Activated CD8-positive, alpha-beta T cell treated with anti-CD3 and anti-CD28 coated beads for 36 hours (primary cell): ENCODE data around the gene TET2. TPM values are rescaled to one million over a fixed set of nuclear protein-coding genes. Genes with fewer than 3 reads are reported as not detected.

ENCODE experiments used
- ATAC-seq: fragments of 200-7000 bp; cut with Tn5 transposase; one replicate; pipeline ENCODE4 v1.10.0; 2021; ENCODE audit warnings: mild to moderate bottlenecking, moderate library complexity
- CTCF ChIA-PET: fragments of 350-600 bp; sonication (Branson Sonifier 250); formaldehyde crosslinking; loops from one replicate; lab custom pipeline; 2021; ENCODE audit warnings: antibody characterized with exemption; lab: Charles Lee
- POLR2A ChIA-PET: fragments of 350-600 bp; sonication (Branson Sonifier 250); formaldehyde crosslinking; loops from one replicate; lab custom pipeline; 2021; ENCODE audit warnings: antibody characterized with exemption; lab: Charles Lee
- DNase-seq: peaks from one replicate; pipeline ENCODE4 v3.0.0-alpha.2; 2020
- H3K27ac Mint-ChIP-seq: one replicate; pipeline ENCODE4 v1.8.0; 2021; ENCODE audit warnings: mild to moderate bottlenecking, mixed read lengths
- H3K27me3 Mint-ChIP-seq: one replicate; pipeline ENCODE4 v1.8.0; 2021; ENCODE audit warnings: mixed read lengths
- H3K36me3 Mint-ChIP-seq: one replicate; pipeline ENCODE4 v1.8.0; 2021; ENCODE audit warnings: low read depth, mixed read lengths
- H3K4me1 Mint-ChIP-seq: one replicate; pipeline ENCODE4 v1.8.0; 2021; ENCODE audit warnings: low read depth, mixed read lengths
- H3K4me3 Mint-ChIP-seq: one replicate; pipeline ENCODE4 v1.8.0; 2021; ENCODE audit warnings: mild to moderate bottlenecking, moderate library complexity, mixed read lengths
- H3K9me3 Mint-ChIP-seq: one replicate; pipeline ENCODE4 v1.8.0; 2021; ENCODE audit warnings: mixed read lengths
- CTCF ChIP-seq: fragments of 200-600 bp; IDR thresholded peaks from one replicate; pipeline ENCODE4 v1.8.0; 2022; ENCODE audit warnings: antibody characterized with exemption, mild to moderate bottlenecking
- intact Hi-C: fragments of 100-400 bp; cut with micrococcal nuclease; formaldehyde crosslinking; loops from one replicate; pipeline ENCODE4 v1.10.0; 2022
- total RNA-seq, 2 experiments: library from RNA; stranded (reverse); gene quantifications; one replicate each; pipeline ENCODE4 v1.2.3, GENCODE V29; 2021

Gene TET2
- total RNA-seq, 2 experiments from 2014 or later = 31.3 to 36.0 TPM

- H3K4me1 Mint-ChIP-seq = peaks cover 15% of the 10 kb centered on the region
- DNase-seq (no peak), ATAC-seq (peak; percentile 48)
- peak overlapping the region; percentile 11 for H3K27ac Mint-ChIP-seq
- intact Hi-C loops = no loop called here
- ChIA-PET CTCF (interaction anchor here (0.7 kb wide), 1 partner anchor 316 kb away, joined by 3 read pairs; no protein-coding TSS in a partner anchor), POLR2A (no interaction called here)
- TF ChIP-seq CTCF = no peak
- peaks cover 5% of the 10 kb centered on the region for H3K27me3 Mint-ChIP-seq
- H3K36me3 Mint-ChIP-seq = no peaks in the 10 kb centered on the region
- H3K9me3 Mint-ChIP-seq = no peaks in the 10 kb centered on the region
- no peak overlapping the region for H3K4me3 Mint-ChIP-seq
These were observed 9.4 kb upstream of the TET2 start for GRCh38 chr4:105137121-105137875.

- no peaks in the 10 kb centered on the region for H3K9me3 Mint-ChIP-seq
- H3K4me1 Mint-ChIP-seq = peaks cover 18% of the 10 kb centered on the region
- ATAC-seq = no peak
- intact Hi-C loops = loop anchor here (10.0 kb wide), 1 partner anchor 205 kb away; no protein-coding TSS in a partner anchor
- no peak overlapping the region for H3K4me3 Mint-ChIP-seq
- ChIA-PET POLR2A (interaction anchor here (0.7 kb wide), 1 partner anchor 334 kb away, joined by 3 read pairs; the partner anchor contains the start of gene PPA2), CTCF (interaction anchor here (1.5 to 2.5 kb wide), 3 partner anchors 9 to 331 kb away, joined by 3 to 16 read pairs (median 6); no protein-coding TSS in a partner anchor)
- no peak overlapping the region for H3K27ac Mint-ChIP-seq
- peaks cover 5% of the 10 kb centered on the region for H3K27me3 Mint-ChIP-seq
- no peaks in the 10 kb centered on the region for H3K36me3 Mint-ChIP-seq
- TF ChIP-seq CTCF = no peak
- DNase-seq = no peak
These were observed 7.0 kb upstream of the TET2 start for GRCh38 chr4:105139646-105140045.

- peaks cover 26% of the 10 kb centered on the region for H3K4me1 Mint-ChIP-seq
- H3K27ac Mint-ChIP-seq = no peak overlapping the region
- no peaks in the 10 kb centered on the region for H3K9me3 Mint-ChIP-seq
- TF ChIP-seq CTCF = peak; percentile 79
- no peak overlapping the region for H3K4me3 Mint-ChIP-seq
- H3K36me3 Mint-ChIP-seq = no peaks in the 10 kb centered on the region
- peaks cover 5% of the 10 kb centered on the region for H3K27me3 Mint-ChIP-seq
- intact Hi-C loops = loop anchor here (10.0 kb wide), 1 partner anchor 206 kb away; no protein-coding TSS in a partner anchor
- ChIA-PET POLR2A (interaction anchor here (0.7 to 1.0 kb wide), 2 partner anchors 165 to 333 kb away, joined by 3 read pairs; partner anchors contain the start of gene PPA2), CTCF (interaction anchor here (0.6 to 2.5 kb wide), 11 partner anchors 10 to 335 kb away, joined by 3 to 16 read pairs (median 3); partner anchors contain the start of gene PPA2)
- DNase-seq (peak; percentile 55), ATAC-seq (no peak)
These were observed 5.8 kb upstream of the TET2 start for GRCh38 chr4:105140684-105141490.

- peaks cover 33% of the 10 kb centered on the region for H3K4me1 Mint-ChIP-seq
- no peak for DNase-seq
- intact Hi-C loops = loop anchor here (2.0 to 10.0 kb wide), 3 partner anchors 83 to 211 kb away; no protein-coding TSS in a partner anchor
- peaks cover 18% of the 10 kb centered on the region for H3K36me3 Mint-ChIP-seq
- ATAC-seq = peak; percentile 23
- H3K27me3 Mint-ChIP-seq = no peaks in the 10 kb centered on the region
- no peaks in the 10 kb centered on the region for H3K9me3 Mint-ChIP-seq
- TF ChIP-seq CTCF = no peak
- POLR2A ChIA-PET = interaction anchor here (2.4 kb wide), 1 partner anchor 328 kb away, joined by 9 read pairs; the partner anchor contains the start of gene PPA2
- peak overlapping the region; percentile 91 for H3K4me3 Mint-ChIP-seq
- CTCF ChIA-PET = interaction anchor here (0.9 to 1.4 kb wide), 4 partner anchors 49 to 329 kb away, joined by 3 read pairs; partner anchors contain the start of gene PPA2
- peak overlapping the region; percentile 96 for H3K27ac Mint-ChIP-seq
These were observed 1.3 kb upstream of the TET2 start for GRCh38 chr4:105145156-105145902.
